ENCODE data around the gene SATB2.

Gene SATB2

DNA sequence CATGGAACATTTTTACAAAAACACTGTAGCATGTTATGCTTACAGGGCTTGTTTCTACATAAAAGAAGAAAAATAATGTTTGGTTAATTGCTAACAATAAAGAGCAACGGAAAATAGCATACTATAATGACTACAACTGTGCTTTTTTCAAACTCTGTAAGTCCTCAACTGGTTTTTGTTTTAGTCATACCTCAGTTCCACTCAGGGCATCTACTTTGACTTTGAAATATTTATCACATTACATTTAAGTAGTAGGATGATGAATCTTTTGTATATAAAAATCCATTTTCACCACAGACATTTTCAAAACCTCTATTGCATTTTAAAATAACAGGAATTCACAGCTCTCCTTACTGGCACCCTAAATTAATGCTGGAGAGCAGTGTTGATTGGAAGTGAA lies 8.3 kb downstream of the SATB2 start:
- no peak for DNase-seq

DNA sequence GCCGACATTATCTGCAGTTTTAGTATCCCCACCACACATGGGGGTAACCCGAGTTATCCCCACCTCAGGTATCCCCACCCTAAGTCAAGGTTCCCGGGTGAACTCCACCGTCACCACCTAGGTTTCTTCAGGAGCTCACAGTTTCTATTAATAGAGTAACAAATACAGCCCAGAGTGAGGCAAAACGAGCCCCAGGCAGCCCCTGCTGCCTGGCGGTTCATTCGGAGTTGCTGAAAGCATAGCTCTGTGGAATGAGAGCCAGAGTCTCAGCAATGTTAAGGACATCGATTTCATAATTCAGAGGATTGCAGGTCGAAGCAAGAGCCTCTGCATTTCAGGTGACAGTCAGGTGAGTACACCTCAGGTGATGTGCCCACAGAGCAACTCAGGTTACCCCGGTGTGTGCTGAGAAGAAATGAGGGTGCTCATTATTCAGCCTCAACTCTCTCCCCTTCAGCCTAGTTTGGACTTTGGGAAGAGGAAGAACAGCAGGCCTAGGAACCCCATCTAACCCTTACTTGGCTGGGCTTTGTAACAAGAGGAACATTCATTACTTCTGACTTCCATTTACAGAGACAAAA lies 10.7 kb downstream of the SATB2 start:
- DNase-seq: no peak

DNA sequence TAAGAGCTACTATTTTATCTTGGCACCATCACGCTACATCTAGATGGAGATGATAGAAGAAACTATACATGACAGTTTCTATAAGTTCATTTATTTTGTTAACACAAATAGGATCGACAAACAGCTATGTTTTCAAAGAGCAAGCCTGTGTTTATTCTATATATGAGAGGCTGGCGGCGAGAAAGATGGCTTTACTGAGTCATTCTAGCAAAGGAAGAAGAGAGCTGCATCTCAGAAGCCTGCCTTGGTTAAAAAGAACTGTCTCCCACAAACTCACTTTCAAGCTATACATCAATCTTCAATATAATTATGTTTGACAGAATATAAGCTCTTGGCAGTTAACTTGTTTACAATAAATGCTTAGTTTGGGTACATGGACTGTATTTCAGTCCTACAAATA lies 13.0 kb downstream of the SATB2 start:
- no peak for DNase-seq

DNA sequence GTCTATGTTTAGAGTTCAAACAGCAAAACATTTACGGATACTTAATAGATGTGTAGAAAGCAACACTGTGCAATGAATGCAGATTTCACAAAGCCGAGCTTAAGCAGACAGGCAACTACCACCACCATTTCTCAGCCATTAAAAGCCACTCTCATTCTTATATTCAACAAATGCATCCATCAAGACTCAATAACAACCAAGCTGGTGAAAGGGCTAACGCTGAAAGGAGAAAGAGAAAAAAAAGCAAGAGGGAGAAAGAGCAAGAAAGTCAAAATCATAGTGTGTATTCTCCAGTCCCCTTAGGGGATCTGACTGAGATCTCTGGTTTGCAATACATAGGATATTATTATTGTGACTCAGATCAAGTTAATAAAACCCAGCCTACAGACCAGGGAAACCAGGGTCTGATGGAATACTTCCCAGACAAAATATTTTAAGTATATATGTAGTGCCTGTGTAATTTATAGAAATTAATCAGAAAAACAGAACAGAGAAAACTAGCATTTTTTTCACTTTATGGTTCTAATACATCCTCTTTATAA lies 14.1 kb downstream of the SATB2 start:
- no peak for DNase-seq

DNA sequence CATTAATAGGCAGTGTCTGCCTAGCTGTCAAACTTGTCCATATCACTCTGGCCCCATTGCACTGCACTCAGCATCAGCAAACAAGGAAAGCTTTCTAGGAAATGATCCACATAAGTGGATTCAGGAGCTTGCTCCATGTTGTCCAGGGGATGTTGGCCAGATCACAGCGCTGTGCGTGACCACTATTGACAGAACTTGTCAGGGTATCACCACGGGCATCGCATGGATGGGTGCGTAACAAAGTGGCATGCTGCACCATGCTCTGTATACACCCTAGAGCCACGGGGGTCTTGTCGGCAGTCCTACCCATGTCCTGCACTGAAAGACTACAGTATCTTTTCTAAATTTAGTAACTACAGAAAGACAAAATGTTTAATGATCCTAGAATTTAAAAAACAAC lies 15.6 kb downstream of the SATB2 start:
- no peak for DNase-seq

DNA sequence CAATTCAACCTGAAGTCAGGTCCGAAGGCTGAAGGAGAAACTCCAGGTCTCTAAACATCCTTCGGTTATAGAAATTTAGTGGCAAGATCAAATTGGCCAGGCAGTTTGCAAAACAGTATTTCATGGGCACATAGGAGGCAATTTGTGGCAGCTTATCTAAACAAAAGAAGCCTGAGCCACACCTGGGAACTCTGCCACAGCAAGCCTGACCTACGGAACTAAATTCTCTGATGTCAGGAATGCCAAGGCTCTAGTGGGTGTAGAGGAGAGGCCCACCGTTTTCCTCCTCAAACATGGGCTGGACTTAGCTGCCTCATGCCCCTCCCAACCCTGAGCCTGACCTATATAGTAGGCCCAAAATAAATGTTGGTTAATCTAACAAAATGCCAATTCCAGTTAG lies 16.0 kb downstream of the SATB2 start:
- DNase-seq: no peak

DNA sequence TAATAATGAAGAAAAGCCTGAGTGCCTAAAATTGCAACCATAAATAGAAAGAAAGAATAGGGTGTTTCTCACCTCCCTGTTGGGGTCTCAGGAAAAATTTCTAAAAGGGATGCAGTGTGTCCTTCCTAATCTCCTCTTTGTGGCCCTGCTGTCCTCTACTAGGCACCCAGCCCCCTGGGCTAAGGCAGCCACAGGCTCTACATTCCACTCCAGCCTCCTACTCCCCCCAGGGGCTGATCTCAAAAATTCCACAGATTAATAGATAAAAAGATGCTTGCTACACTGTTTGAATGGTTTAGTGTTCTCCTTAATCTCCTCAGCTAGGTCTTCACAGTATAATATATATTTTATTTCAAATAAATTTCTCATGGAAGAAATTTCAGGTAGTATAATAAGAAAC lies 17.6 kb downstream of the SATB2 start:
- no peak for DNase-seq

DNA sequence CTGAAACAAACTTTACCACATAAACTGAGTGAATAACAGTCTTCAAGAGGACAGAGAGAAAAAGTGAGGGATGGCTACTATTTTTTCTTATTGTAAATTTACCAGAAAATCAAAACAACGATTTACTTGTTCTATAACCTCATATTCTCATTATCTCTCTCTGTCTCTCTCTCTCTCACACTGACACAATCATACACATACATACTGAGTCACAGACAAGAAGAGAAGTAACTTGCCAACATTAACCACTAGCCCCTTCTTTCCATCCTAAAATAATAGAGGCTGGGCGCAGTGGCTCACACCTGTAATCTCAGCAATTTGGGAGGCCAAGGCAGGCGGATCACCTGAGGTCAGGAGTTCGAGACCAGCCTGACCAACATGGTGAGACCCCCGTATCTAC lies 18.2 kb downstream of the SATB2 start:
- DNase-seq: no peak

DNA sequence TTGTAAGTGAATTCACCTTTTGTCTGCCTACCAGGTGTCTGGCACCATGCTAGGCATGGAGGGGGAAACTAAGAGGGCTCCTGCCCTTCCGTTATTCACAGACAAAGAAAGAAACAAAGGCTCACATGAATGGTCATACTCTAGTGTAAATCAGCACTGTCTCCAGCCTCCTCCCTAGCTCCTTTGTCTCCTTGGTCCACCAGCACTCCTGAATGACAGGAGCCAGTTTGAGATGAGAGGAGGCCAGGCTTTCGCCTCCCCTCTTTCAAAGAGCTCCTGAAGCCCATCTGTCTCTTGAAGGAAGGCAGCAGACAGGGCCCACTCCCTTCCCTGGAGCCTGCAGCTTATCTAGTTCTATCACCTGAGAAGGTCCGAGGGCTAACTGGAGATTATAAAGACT lies 18.7 kb downstream of the SATB2 start:
- DNase-seq: peak; percentile 59

DNA sequence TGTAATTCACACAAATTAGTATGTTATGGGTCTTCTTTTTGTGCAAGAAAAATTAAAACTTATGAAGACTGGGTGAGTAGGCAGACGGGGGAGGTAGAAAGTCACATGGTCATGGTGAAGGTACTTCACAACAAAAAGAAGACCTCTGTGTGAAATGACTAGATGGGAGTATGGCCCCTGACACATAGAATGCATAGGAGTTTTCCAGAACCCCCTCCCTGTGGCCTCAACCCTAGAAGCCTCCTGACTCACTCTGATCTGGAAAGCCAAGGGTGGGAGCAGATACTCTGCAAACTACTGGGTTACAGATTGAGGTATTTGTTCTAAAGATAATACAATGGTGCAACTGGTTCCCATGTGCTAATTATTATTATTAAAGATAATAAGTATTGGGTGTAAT lies 23.2 kb downstream of the SATB2 start:
- no peak for DNase-seq

DNA sequence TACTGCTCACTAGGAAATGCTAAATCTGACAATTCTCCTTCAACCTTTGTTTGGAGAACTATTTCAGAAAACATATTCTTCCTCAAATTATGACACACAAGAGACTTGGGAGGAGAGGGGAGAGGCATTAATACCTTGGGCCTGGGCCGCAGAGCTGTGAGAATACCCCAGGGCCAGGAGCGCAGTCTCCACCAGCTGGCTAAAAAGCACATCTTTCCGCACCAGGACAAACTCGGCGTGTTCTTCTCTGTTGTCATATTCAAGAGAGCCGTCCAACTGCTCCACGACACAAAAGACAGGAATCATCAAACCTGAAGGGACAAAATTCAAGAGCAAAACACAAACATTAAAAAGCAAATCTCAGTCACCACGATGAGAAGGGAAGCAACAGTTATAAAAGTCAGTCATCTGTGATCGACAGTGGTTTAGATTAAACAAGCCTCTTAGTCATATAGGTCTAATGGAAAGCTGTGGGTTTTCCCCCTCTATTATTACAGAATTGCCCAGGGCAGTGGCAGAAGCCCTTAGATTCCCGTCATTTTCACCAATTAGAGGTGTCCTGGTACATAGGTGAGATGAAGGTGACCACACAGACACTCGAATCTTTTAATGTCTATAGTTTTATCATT lies 24.4 kb downstream of the SATB2 start:
- no peak for DNase-seq

DNA sequence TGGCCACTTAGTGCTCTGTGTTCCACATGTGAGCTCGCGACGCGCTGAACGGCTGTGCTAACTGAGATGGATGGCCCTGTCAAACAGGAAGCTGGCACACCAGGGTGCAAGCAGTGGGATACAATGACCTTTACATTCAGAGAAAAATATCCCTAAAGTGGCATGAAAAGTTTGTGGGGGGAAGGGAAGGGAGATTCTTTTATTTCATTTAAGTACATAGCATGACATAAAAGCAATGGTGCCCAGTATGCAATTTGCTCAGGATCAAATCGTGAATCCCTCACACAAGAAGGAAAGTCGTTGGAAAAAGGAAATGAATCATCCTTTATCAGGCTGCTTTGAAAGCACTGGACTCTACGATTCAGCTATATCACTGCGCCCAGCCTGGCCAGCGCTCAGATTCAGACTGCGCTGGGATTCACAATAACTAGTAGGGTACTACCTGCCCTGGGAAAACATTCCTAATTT lies 26.0 kb downstream of the SATB2 start:
- DNase-seq: no peak

DNA sequence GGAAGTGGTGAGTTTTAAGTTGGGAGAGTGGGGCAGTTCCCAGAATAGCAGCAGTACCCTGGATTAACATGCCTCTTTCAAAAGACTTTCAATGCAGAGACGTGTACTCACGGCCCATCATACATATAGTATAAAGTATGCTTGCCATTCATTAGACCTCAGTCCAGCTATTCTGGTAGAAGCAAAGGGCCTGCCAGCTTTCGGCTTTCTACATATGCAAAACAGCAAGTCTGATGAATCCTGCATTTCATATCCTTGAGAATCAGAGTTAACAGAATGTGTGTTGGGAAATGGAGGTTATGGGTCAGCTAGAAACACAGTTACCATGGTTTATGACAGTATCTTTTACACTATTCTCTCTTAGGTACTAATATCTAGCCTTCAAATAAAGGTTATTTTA lies 27.5 kb downstream of the SATB2 start:
- no peak for DNase-seq

DNA sequence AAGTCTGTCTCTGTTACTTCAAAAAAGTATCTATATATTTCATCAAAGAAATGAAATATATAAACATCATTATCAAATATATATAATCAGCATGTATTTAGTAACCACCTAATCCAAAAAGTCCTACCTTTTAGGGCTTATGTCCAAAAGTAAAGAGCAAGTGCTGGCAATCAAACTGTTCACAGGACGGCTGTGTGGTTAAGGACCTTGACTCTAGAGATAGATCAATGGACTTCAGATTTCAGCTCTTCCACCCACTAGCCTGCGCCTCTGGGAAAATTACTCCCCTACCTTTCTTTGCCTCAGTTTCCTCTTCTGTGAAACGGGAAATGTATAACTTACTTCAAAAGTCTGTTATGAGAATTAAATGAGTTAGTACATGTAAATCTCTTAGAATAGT lies 29.4 kb downstream of the SATB2 start:
- no peak for DNase-seq

DNA sequence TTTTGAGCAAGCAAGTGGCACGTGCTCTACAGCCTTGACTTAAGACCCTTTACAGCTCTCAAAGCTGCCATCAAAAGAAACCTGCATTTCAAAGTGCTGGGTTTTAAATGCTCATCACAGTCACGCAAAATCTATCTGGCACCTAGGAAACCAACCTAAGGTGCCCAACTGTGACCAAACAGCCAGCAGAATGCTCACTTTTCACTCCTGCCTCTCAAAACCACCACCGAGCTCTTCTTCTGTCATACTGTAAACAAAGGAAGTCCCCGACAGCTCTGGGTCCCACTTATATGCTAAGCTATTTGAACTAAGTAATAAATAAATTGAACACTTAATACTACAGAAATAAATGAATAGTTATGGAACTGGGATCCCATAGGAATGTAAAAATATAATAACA lies 33.6 kb downstream of the SATB2 start:
- DNase-seq: no peak

DNA sequence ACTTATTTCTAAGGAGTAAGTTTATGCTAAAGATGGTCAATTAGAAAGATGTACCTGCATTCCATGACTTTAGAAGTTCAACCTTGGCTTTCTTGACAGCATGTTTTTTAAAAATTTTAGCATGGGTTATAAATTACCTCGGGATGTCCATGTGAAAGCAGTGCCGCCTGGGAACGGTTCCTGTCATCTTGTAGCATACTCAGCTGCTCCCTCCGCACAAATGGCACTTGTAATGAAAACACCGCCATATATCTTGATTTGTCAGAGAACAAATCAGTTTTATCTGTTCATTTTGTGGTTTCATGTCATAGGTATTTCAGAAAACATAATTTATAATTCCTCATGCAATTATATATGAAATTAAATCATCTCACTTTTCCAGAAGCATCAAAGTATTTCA lies 38.3 kb downstream of the SATB2 start:
- DNase-seq: no peak

DNA sequence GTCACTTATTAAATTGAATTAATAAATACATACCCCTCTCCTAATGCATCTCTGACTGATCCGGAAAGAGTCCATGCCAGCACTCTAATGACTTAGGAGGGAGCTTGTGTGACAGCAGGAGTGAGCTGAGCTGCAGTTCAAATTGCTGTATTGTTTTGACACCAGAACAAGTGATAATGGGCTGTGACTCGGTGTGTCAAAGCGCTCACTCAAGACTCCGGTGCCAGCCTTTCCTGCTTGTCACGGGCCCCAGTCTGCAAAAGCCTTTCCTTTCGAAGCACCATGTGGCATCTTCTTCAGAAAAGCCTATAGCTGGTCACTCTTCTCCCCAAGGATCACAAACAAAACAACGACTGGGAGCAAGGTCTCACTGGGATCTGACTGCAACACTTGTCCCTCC lies 43.3 kb downstream of the SATB2 start:
- no peak for DNase-seq

DNA sequence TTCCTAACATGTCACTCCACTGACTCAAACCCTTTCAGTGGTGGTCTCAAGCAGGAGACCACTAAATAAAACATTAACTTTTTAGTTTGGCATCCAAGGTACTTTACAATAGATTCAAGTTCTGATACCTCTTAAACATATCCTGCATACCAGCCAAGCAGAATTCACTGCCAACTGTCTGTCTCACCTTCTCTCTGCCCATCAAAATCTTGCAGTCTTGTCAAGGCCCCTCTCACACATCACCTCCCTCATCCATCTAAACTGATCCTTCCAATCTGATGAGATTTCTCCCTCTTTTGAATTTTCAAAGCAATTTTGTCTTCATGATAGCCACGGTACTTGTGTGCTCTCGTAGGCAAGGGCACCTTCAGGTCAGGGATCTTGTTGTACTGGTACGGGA lies 43.7 kb downstream of the SATB2 start:
- no peak for DNase-seq

DNA sequence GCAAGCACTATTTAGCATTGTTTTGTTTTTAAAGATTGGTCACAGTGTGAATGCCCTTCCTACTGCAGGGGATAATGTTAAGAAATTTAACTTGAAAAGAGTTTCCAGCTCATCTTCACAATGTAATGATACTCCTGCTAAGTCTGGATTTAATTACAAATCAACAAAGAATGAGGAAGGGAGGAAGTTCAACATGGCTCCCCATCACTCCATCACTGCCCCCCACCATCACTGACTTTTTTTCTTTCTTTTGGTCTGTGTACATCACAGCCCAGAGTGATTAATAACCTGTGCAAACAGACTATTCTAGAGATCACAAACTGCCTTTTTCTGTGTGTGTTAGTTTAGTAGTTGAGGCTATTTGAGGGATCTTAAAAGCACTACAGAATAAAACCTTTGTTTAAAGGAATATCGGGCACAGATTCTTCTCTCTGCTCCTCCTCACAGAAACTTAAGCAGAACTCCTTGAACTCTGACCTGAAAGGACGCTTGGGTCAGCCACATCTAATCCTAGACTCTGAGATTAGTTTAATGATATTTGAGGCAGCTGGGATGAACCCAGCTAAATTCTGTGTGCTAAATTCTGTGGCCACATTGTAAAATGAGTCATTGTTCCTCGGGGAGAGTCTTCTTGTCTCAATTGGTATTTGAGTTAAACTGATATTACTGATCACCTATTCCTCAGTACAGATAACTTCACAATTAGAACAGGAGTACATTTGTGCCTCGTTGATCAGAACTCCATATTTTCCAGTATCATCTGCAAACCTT lies 47.8 kb downstream of the SATB2 start:
- peak; percentile 55 for DNase-seq

DNA sequence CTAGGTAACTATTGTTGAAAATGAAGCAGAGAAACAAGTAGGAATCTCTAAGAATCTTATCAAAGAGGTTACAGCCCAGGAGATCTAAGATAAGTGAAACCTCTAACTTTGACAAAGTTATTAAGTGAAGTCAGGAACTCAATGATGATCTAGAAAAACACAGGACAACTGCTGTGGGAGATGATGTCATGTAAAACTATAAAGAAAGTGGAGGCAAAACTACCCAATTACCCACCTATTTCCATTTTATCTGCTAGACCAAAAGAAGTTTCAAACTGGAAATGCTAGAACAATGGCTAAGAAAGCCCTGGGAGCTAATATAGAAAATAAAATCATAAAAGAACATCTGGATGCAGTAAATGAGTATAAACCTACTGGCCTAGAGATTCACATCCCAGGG lies 50.3 kb downstream of the SATB2 start:
- DNase-seq: no peak

DNA sequence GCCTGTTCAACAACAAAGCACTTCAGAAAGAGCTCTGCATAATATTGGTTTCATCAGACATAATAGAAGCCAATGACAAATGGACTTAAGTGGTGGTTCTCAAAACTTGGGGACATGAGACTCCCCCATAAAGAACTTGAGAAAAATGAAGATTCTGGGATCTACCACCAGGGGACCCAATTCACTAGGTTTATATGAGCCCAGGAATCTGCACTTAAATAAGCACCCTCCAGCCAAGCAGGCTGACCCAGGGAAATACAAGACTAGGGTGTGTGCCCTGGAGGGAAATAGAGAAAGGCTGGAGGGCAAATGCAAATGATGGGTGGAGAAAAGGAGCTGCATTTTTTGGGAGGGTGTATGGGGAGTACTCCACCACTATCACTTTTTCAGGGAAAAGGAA lies 52.5 kb downstream of the SATB2 start:
- peak; percentile 39 for DNase-seq

DNA sequence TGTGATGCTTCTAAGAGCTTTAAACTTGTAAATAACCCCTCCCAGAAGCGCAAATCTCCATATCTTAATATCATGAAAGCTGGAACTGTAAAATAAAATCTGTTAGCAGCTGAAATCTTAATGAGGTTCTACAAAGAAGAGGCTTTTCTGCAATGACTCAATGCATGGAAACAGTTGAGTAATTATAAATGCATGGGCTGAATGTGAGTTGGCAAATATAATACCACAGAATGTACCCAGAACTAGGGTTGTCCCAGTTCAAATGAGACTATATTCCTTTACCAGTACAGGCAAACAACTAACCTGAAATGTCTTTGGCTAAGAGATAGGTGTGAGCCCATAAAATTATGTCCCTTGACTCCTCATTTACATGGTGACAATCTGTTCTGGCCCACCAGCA lies 52.9 kb downstream of the SATB2 start:
- DNase-seq: no peak

DNA sequence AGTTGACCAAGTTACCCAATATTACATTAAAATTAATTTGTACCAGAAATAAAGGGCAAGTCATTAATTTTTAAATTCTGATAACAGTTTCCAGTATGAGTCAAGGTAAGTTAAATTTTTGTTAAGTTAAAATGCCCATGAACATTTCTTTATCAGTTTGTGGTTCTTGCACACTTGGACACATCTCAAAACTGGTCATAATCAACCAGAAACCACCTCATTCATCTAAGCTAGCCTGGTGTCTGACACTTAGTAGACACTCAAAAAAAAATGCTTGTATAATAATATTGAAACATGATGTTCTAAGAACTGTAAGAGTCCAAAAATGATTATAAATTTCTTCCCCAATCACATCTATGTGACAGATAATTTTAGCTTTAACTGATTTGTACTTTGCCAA lies 62.4 kb downstream of the SATB2 start:
- DNase-seq: no peak

DNA sequence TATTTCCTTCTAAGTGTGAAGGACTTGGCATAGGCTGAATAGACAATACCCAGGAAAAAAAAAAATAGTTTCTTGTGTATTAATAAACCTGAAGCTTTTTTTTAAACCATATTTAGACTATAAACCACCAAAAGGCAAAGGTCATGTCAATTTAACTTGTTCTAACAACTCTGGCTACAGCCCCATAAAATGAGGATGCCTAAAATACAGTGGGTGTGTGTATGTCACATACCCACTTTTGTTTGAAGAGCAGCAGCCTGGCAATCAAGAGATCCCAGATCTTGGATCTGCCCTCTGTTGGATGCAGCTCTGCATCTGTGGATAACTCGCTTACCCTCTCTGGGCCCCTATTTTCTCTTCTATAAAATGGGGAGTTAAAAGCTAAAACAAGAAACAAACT lies 65.4 kb downstream of the SATB2 start:
- no peak for DNase-seq
